ELR (cell line): Measurements from ENCODE around the gene NOL4L.

ENCODE experiments used
- DNase-seq: peaks from one replicate; pipeline ENCODE4 v3.0.0-alpha.2; 2015; ENCODE audit warnings: low read depth

NOL4L gene

DNA sequence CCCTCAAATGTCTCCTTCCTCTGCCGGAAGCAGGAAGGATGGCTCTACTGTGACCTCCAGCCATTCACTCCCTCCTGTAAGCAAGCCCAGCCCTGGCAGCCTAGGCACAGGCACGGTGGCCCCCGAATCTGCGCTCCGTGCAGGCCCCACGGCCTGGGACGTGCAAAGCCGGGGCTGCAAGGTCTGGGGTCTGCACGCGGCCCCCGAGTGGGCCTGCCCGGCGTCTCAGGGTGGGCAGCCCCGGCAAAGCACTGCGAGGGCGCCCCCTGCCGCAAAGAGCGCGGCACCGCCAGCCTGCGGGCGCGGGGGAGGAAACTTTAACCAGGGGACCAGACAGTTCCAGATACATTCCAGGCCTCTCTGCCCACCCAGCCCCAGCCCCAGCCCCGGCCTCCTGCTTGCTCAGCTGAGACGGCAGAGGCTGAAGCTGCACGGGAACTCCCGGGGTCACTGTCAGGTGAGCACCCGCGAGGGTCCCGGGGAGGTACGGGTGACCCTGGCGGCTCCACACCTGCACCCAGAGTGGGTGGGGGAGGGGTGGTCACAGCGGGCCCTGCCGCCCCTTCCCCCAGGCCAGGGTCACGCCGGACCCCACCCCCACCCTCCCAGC lies 128.2 kb downstream of the NOL4L start:
- peak; percentile 62 for DNase-seq

- DNase-seq: no peak
These were observed 129.0 kb downstream of the NOL4L start for GRCh38 chr20:32455901-32456701.

GRCh38 chr20:32455171-32455900 lies 129.8 kb downstream of the NOL4L start:
- no peak for DNase-seq

- no peak for DNase-seq
These were observed 130.7 kb downstream of the NOL4L start for GRCh38 chr20:32454164-32455145.

GRCh38 chr20:32453467-32454163 lies 131.5 kb downstream of the NOL4L start:
- DNase-seq: no peak

DNA sequence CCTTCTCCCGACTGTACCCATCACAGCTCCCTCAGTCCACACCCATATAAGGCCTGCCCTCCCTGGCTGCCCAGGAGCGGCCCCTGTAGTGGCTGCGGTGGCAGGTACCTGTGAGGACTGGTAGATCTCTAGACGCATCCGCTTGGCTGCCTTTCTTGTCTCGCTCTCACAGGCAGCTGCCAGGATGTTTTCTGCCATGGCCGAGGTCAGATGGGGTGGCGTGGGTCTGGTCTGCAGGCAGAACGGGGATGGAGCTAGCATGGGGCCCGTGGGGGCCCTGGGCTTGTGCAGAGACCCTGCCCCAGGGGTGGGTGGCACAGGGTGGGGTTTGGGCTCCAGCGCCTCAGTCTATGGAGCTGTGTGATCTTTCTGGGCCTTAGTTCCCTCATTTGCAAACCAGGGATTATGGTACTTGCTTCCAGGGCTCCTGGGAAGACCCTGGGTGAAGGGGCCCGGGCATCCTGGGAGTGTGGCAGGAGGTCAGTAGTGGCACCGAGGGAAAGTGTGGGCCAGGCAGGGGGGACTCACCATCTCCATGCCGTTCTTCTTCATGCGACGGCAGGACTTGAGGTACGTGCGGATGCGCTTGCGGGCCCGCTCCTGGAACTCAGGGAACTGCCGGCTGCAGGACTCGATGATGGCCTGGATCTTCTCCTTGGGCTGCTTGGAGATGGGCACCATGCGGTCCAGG lies 132.2 kb downstream of the NOL4L start:
- DNase-seq: no peak

GRCh38 chr20:32451682-32452461 lies 133.3 kb downstream of the NOL4L start:
- DNase-seq: no peak

DNA sequence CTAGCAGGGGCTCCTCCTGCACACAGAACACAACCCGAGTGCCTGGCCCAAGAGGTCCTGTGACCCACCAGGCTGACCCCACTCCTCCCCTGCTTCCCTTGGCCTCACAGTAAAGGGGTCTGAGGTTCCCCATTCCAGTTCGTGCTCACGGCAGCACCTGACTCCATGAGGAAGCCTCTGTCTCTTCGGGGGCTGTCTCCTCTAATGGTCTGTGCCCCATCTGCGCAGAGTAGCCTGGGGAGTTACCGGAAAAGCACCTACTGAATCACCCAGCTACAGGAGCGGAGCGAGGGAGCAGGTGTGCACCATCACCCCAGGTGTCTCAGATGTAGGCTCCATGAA lies 133.8 kb downstream of the NOL4L start:
- no peak for DNase-seq

GRCh38 chr20:32450484-32451061 lies 134.6 kb downstream of the NOL4L start:
- DNase-seq: no peak

GRCh38 chr20:32449890-32450401 lies 135.2 kb downstream of the NOL4L start:
- peak; percentile 32 for DNase-seq

DNA sequence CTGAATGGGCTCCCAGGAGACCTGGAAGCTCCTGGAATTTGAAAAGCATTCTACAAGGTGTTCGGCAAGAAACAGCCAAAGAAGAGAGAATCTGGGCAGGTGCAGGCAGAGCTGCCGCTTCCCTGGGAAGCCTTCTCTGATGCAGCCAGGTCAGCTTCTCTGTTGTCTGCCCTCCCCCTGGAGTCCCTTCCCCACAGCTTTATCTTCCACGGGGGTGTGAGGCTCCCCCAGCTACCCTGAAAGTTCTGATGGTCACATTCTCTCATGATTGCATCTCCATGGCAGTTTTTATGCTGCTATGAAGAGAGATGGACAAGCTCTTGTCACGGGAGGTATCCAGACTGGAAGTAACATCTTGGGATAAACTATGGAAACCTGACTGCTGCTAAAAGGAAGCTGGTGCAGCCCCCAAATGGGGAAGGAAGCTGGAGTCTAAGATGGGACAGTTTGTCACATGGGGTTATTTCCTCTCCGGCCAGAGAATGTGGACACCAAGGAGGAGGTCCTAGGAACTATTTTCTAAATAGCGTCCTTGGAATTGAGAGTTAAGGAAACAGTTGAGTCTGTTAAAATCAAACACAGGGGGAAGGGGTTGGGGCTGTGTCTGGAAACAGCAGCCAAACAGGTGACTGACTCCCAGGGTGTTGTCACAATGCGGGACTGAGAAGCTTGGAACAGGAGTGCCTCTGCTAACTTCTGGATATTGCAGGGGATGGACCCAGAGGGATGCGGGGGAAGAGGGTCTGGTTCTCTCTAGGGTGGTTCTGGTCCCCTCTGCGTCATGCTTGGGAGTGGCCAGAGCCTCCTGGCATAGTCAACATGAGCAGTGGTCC lies 135.9 kb downstream of the NOL4L start:
- DNase-seq: no peak

GRCh38 chr20:32448306-32449056 lies 136.7 kb downstream of the NOL4L start:
- no peak for DNase-seq

- no peak for DNase-seq
These were observed 137.8 kb downstream of the NOL4L start for GRCh38 chr20:32447136-32448027.

DNA sequence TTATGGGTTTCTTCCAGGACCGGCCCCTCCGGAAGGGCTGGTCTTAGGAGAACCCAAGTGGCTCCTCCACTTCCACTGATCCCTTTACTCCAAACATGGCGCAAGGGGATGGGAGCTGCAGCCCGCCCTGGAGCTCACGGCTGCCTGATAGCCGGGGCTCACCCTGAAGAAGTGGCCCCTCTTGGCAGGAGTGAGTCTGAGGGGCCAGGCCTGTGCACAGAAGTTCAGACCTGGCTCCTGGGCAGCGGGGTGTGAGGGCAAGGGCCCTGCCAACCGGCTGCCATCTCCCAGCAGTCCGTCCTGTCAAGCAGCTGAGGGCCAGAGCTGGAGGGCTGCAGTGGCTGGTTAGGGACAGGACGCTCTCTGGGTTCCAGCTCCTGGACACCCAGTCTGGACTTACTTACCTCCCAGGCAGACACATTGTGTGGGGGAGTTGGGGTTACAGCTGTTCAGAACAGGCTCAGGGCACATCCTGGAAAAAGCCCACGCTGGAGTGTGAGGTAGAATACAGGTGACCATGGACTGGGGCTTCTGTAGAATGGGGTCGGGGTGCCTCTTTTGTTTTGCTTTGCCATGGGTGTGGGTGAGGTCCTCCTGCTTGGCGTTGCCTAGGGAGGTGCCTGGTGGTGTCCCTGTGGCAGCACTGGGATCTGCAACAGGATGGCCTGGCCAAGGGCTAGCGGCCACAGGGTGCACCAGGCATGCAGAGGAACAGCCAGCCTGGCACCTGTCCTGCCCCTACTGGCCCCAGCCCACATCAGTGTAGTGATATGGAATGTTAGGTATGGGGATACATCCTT lies 138.6 kb downstream of the NOL4L start:
- no peak for DNase-seq

DNA sequence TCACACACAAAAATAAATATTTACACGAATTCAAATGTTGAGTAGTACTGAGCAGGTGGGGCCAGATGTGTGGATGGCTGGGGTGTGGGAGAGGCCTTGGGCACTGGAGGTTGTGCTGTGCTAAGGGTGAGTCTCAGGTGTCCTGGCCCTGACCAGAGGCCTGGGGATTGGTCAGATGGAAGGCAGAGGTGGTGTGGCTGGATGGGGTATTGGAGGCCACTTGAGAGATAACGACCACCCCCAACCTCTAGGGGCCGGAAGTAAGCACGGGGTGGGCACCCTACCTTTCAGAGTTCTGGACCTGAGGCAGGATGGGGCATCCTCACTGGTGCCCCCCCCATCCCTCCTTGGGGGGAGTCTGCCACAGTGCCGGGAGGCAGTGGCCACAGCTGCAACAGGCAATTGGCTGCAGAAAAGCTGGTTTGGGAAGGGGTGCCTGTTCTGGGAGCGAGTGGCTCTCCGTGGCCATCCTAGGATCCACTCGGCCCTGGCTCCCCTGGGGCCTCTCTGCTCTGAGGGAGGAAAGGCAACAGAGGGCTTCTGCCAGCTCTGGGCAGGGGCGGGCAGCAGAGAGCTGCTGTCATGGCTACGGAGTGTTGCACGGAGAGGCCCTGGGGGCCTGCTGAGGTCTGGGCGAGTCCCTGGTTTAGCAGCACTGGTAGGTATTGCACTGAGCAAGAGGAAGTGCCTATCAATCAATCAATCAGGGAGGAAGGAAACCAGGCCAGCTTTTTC lies 139.4 kb downstream of the NOL4L start:
- no peak for DNase-seq
